A549 (cell line): ENCODE data around the gene APRT.

ENCODE experiments used
- CEBPB ChIP-seq, 2 experiments: fragments of >200 bp in 1 of 2; sonication (Bioruptor Twin) in 1 of 2; formaldehyde crosslinking in 1 of 2; IDR thresholded peaks; 2 replicates each; pipeline ENCODE4 v1.6.1; 2012 to 2016
- CHD2 ChIP-seq: fragments of 150-350 bp; IDR thresholded peaks from 2 replicates; pipeline ENCODE4 v1.6.1; 2014; ENCODE audit warnings: low read length; ENCODE audit not compliant: partially characterized antibody
- CHD4 ChIP-seq: fragments of 200-600 bp; sonication (generic); IDR thresholded peaks from 2 replicates; pipeline ENCODE4 v1.6.1; 2016; ENCODE audit warnings: antibody characterized with exemption, mild to moderate bottlenecking, borderline replicate concordance
- CTCF ChIP-seq: fragments of >200 bp; sonication (Bioruptor Twin); formaldehyde crosslinking; IDR thresholded peaks from 3 replicates; pipeline ENCODE4 v1.5.1; 2016
- E2F6 ChIP-seq: IDR thresholded peaks from 2 replicates; pipeline ENCODE4 v1.6.1; 2012; ENCODE audit warnings: low read depth, borderline replicate concordance
- EP300 ChIP-seq, 2 experiments: fragments of >200 bp; sonication (Bioruptor Twin); formaldehyde crosslinking; IDR thresholded peaks; 2 replicates in 1 of 2; 3 replicates in 1 of 2; pipeline ENCODE4 v1.6.1; 2016 to 2017
- ESRRA ChIP-seq: fragments of 150-350 bp; IDR thresholded peaks from 2 replicates; pipeline ENCODE4 v1.6.1; 2014; ENCODE audit warnings: mild to moderate bottlenecking, low read length, borderline replicate concordance
- FOXS1 ChIP-seq: fragments of 250-450 bp; sonication (Bioruptor Pico); IDR thresholded peaks from 2 replicates; pipeline ENCODE4 v1.5.0; 2020; ENCODE audit warnings: mild to moderate bottlenecking, moderate library complexity
- JUN ChIP-seq, 2 experiments: fragments of >200 bp; sonication (Bioruptor Twin); formaldehyde crosslinking; IDR thresholded peaks; 2 replicates in 1 of 2; 3 replicates in 1 of 2; pipeline ENCODE4 v1.6.1; 2016 to 2017
- MAX ChIP-seq: IDR thresholded peaks from 2 replicates; pipeline ENCODE4 v1.6.1; 2012
- MAZ ChIP-seq: fragments of 150-350 bp; IDR thresholded peaks from 2 replicates; pipeline ENCODE4 v1.6.1; 2014; ENCODE audit warnings: antibody characterized with exemption, low read depth, low read length, borderline replicate concordance
- POLR2A ChIP-seq: IDR thresholded peaks from 2 replicates; pipeline ENCODE4 v1.6.1; 2012; ENCODE audit warnings: mild to moderate bottlenecking, low read length
- REST ChIP-seq: fragments of 200-600 bp; sonication (generic); IDR thresholded peaks from 2 replicates; pipeline ENCODE4 v1.6.1; 2016; ENCODE audit warnings: antibody characterized with exemption, mild to moderate bottlenecking, moderate library complexity
- SREBF2 ChIP-seq: fragments of 450-650 bp; IDR thresholded peaks from 2 replicates; pipeline ENCODE4 v1.6.1; 2014; ENCODE audit warnings: mild to moderate bottlenecking, moderate library complexity

GRCh38 chr16:88805887-88806393 lies 5.8 kb downstream of the APRT start:
- TF ChIP-seq CTCF (no peak), MAX (no peak), REST (no peak), EP300 (IDR thresholded peaks at IDR 0.05) (no peak), CHD4 (no peak), SREBF2 (no peak), CHD2 (no peak), ESRRA (no peak), CEBPB (IDR thresholded peaks at IDR 0.05) (no peak), POLR2A (no peak), E2F6 (no peak), FOXS1 (no peak), MAZ (no peak), JUN (IDR thresholded peaks at IDR 0.05) (no peak; a peak in 1 of 5 replicates)
